Mesendoderm (in vitro differentiated cells): ENCODE data around the gene PDE3A.

Source experiments
- DNase-seq: peaks from one replicate; pipeline ENCODE4 v3.0.0; 2013
- H2AK5ac ChIP-seq: 2 replicates; pipeline ENCODE4 v1.6.1; 2013; ENCODE audit warnings: low read length, inconsistent platforms
- H2BK120ac ChIP-seq: 2 replicates; pipeline ENCODE4 v1.6.1; 2013; ENCODE audit warnings: low read depth, mild to moderate bottlenecking, low read length, moderate library complexity, mixed read lengths
- H2BK15ac ChIP-seq: replicated peaks from 2 replicates; pipeline ENCODE4 v1.6.1; 2013; ENCODE audit warnings: low read depth, mild to moderate bottlenecking, moderate library complexity
- H2BK5ac ChIP-seq: 2 replicates; pipeline ENCODE4 v1.6.1; 2013; ENCODE audit warnings: low read length, inconsistent platforms
- H3K18ac ChIP-seq: 2 replicates; pipeline ENCODE4 v1.6.1; 2013; ENCODE audit warnings: mild to moderate bottlenecking, low read length, mixed read lengths
- H3K23ac ChIP-seq: one replicate; pipeline ENCODE4 v1.6.1; 2013; ENCODE audit warnings: low read length
- H3K27ac ChIP-seq: 2 replicates; pipeline ENCODE4 v1.5.1; 2013; ENCODE audit warnings: low read depth, mild to moderate bottlenecking, inconsistent platforms, low read length, moderate library complexity
- H3K27me3 ChIP-seq: 2 replicates; pipeline ENCODE4 v1.6.1; 2013; ENCODE audit warnings: low read length, control low read depth, mild to moderate bottlenecking, inconsistent platforms; ENCODE audit not compliant: insufficient read depth, poor library complexity
- H3K36me3 ChIP-seq: 2 replicates; pipeline ENCODE4 v1.6.1; 2013; ENCODE audit warnings: low read length, inconsistent platforms; ENCODE audit not compliant: control insufficient read depth, insufficient read depth
- H3K4ac ChIP-seq: one replicate; pipeline ENCODE4 v1.6.1; 2013; ENCODE audit warnings: low read depth, mild to moderate bottlenecking, low read length, moderate library complexity
- H3K4me1 ChIP-seq: 2 replicates; pipeline ENCODE4 v1.6.1; 2013; ENCODE audit warnings: low read depth, low read length, inconsistent platforms; ENCODE audit not compliant: control insufficient read depth
- H3K4me2 ChIP-seq: 2 replicates; pipeline ENCODE4 v1.6.1; 2013; ENCODE audit warnings: low read length
- H3K4me3 ChIP-seq: 2 replicates; pipeline ENCODE4 v1.5.1; 2013; ENCODE audit warnings: mild to moderate bottlenecking, low read length
- H3K56ac ChIP-seq: one replicate; pipeline ENCODE4 v1.6.1; 2013; ENCODE audit warnings: low read length
- H3K79me1 ChIP-seq: 2 replicates; pipeline ENCODE4 v1.6.1; 2013; ENCODE audit warnings: low read length, inconsistent platforms
- H3K79me2 ChIP-seq: 2 replicates; pipeline ENCODE4 v1.6.1; 2013; ENCODE audit warnings: mild to moderate bottlenecking, low read length; ENCODE audit not compliant: control insufficient read depth, insufficient read depth
- H3K9ac ChIP-seq: 2 replicates; pipeline ENCODE4 v1.6.1; 2013; ENCODE audit warnings: low read length, inconsistent platforms
- H4K5ac ChIP-seq: one replicate; pipeline ENCODE4 v1.6.1; 2013; ENCODE audit warnings: low read length
- H4K8ac ChIP-seq: one replicate; pipeline ENCODE4 v1.6.1; 2013; ENCODE audit warnings: low read depth, mild to moderate bottlenecking, control low read depth, low read length, moderate library complexity
- WGBS: extraction: QIAGEN DNeasy Blood & Tissue Kit; methylation state at CpG from one replicate; pipeline ENCODE4 v1.1.7; 2013; ENCODE audit warnings: low lambda C conversion rate, missing lambda C conversion rate; ENCODE audit not compliant: insufficient coverage; ENCODE audit errors: extremely low coverage; 5-methylcytosine and 5-hydroxymethylcytosine counted together

PDE3A gene

GRCh38 chr12:20452496-20453010 is 84.2 kb downstream of the PDE3A start:
- Histone ChIP-seq H3K9ac (no peak overlapping the region), H2BK5ac (no peak overlapping the region), H3K27ac (no peak overlapping the region), H2AK5ac (no peak overlapping the region), H3K79me1 (no peaks in the 10 kb centered on the region), H4K5ac (no peak overlapping the region), H2BK120ac (no peak overlapping the region), H3K27me3 (no peaks in the 10 kb centered on the region), H3K36me3 (no peaks in the 10 kb centered on the region), H3K56ac (no peak overlapping the region), H3K4me1 (no peaks in the 10 kb centered on the region), H3K4me3 (no peak overlapping the region), H3K4ac (no peak overlapping the region), H3K23ac (no peak overlapping the region), H3K18ac (no peak overlapping the region), H3K4me2 (no peak overlapping the region), H3K79me2 (no peaks in the 10 kb centered on the region), H4K8ac (no peak overlapping the region), H2BK15ac (no peak overlapping the region)
- WGBS: no CpG with 5 or more reads among the region's 4 CpGs
- DNase-seq: no peak

GRCh38 chr12:20453756-20454310 is 85.5 kb downstream of the PDE3A start:
- Histone ChIP-seq H3K4ac (no peak overlapping the region), H3K4me2 (no peak overlapping the region), H2BK5ac (no peak overlapping the region), H3K4me3 (no peak overlapping the region), H3K27me3 (no peaks in the 10 kb centered on the region), H3K36me3 (no peaks in the 10 kb centered on the region), H3K56ac (no peak overlapping the region), H3K79me1 (no peaks in the 10 kb centered on the region), H3K27ac (no peak overlapping the region), H2BK120ac (no peak overlapping the region), H2BK15ac (no peak overlapping the region), H3K18ac (no peak overlapping the region), H3K9ac (no peak overlapping the region), H4K5ac (no peak overlapping the region), H3K23ac (no peak overlapping the region), H4K8ac (no peak overlapping the region), H3K79me2 (no peaks in the 10 kb centered on the region), H2AK5ac (no peak overlapping the region), H3K4me1 (no peaks in the 10 kb centered on the region)
- WGBS: no CpG with 5 or more reads among the region's 6 CpGs
- no peak for DNase-seq

GRCh38 chr12:20455001-20455706 is 86.8 kb downstream of the PDE3A start:
- Histone ChIP-seq H3K27ac (no peak overlapping the region), H3K27me3 (no peaks in the 10 kb centered on the region), H3K18ac (no peak overlapping the region), H3K79me2 (no peaks in the 10 kb centered on the region), H3K36me3 (no peaks in the 10 kb centered on the region), H3K9ac (no peak overlapping the region), H4K8ac (no peak overlapping the region), H3K4me2 (no peak overlapping the region), H2BK5ac (no peak overlapping the region), H3K56ac (no peak overlapping the region), H4K5ac (no peak overlapping the region), H2BK15ac (no peak overlapping the region), H3K23ac (no peak overlapping the region), H2AK5ac (no peak overlapping the region), H3K4ac (no peak overlapping the region), H2BK120ac (no peak overlapping the region), H3K4me3 (no peak overlapping the region), H3K4me1 (no peaks in the 10 kb centered on the region), H3K79me1 (no peaks in the 10 kb centered on the region)
- no CpG with 5 or more reads among the region's 4 CpGs for WGBS
- DNase-seq: no peak

GRCh38 chr12:20457582-20457981 is 89.2 kb downstream of the PDE3A start:
- no peak overlapping the region for H4K8ac ChIP-seq
- H3K9ac ChIP-seq: no peak overlapping the region
- H3K18ac ChIP-seq: no peak overlapping the region
- DNase-seq: no peak
- no peak overlapping the region for H3K23ac ChIP-seq
- no CpG with 5 or more reads among the region's 2 CpGs for WGBS
- no peak overlapping the region for H2BK120ac ChIP-seq
- no peak overlapping the region for H4K5ac ChIP-seq
- no peak overlapping the region for H3K4ac ChIP-seq
- H3K56ac ChIP-seq: no peak overlapping the region
- no peaks in the 10 kb centered on the region for H3K79me2 ChIP-seq
- no peak overlapping the region for H2BK15ac ChIP-seq
- H3K27ac ChIP-seq: no peak overlapping the region
- H3K36me3 ChIP-seq: no peaks in the 10 kb centered on the region
- H3K4me1 ChIP-seq: no peaks in the 10 kb centered on the region
- H3K4me3 ChIP-seq: no peak overlapping the region
- no peaks in the 10 kb centered on the region for H3K27me3 ChIP-seq
- H3K4me2 ChIP-seq: no peak overlapping the region
- no peak overlapping the region for H2BK5ac ChIP-seq
- no peak overlapping the region for H2AK5ac ChIP-seq
- no peaks in the 10 kb centered on the region for H3K79me1 ChIP-seq

DNA sequence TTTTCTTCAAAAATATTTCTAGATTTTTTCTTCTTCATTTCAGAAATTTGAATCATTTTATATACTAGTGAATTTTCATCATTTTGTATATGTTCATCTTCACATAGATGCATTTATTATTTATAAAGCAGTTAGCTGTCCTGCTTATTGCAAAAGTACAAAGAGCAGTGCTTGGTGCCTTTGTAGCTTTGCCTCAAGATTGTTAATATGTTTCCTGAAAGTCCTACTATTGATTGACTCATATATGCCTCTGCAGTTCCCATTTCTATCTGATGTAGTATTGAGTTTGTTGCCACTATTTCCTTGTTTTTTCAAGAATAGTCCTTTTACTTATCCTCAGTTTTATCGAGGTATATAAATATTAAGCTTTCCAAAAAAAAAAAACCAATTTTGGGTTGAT is 89.7 kb downstream of the PDE3A start:
- no peak for DNase-seq
- Histone ChIP-seq H4K8ac (no peak overlapping the region), H3K4me1 (no peaks in the 10 kb centered on the region), H3K23ac (no peak overlapping the region), H2BK120ac (no peak overlapping the region), H3K56ac (no peak overlapping the region), H2BK5ac (no peak overlapping the region), H3K9ac (no peak overlapping the region), H3K79me1 (no peaks in the 10 kb centered on the region), H3K36me3 (no peaks in the 10 kb centered on the region), H3K18ac (no peak overlapping the region), H3K4me3 (no peak overlapping the region), H3K27ac (no peak overlapping the region), H3K27me3 (no peaks in the 10 kb centered on the region), H4K5ac (no peak overlapping the region), H2BK15ac (no peak overlapping the region), H2AK5ac (no peak overlapping the region), H3K79me2 (no peaks in the 10 kb centered on the region), H3K4ac (no peak overlapping the region), H3K4me2 (no peak overlapping the region)
- no CpG with 5 or more reads among the region's 1 CpG for WGBS
